IMR-90 (cell line): ENCODE data around the gene RPL19. TPM values are rescaled to one million over a fixed set of nuclear protein-coding genes. Genes with fewer than 3 reads are reported as not detected.

ENCODE experiments used
- ATAC-seq: fragments of 200-7000 bp; cut with Tn5 transposase; 2 replicates; pipeline ENCODE4 v1.9.1; 2020; ENCODE audit warnings: low read depth, mild to moderate bottlenecking, moderate library complexity
- BruUV-seq: library from RNA; stranded (reverse); fragments of 400-500 nt; replicated peaks from 2 replicates; lab custom pipeline; 2021; lab: Mats Ljungman, UMichigan
- CTCF ChIA-PET: fragments of 300-600 bp; formaldehyde crosslinking; extraction: SDS; loops from one replicate; lab custom pipeline; 2021; ENCODE audit warnings: antibody characterized with exemption; lab: Yijun Ruan, JAX
- POLR2A ChIA-PET: fragments of 300-600 bp; sonication (Branson Sonifier 250); formaldehyde crosslinking; loops from one replicate; lab custom pipeline; 2022; ENCODE audit warnings: antibody characterized with exemption; ENCODE audit not compliant: unreplicated experiment; lab: Charles Lee
- DNase-seq: peaks from one replicate; pipeline ENCODE4 v3.0.0; 2013
- H2AFZ ChIP-seq: replicated peaks from 2 replicates; pipeline ENCODE3; 2013; ENCODE audit warnings: low read length, mild to moderate bottlenecking; ENCODE audit not compliant: poor library complexity
- H2AK5ac ChIP-seq: 2 replicates; pipeline ENCODE4 v1.6.1; 2013; ENCODE audit warnings: low read depth, low read length, inconsistent platforms
- H2AK9ac ChIP-seq: replicated peaks from 2 replicates; pipeline ENCODE3; 2013; ENCODE audit warnings: mild to moderate bottlenecking, low read depth, low read length, moderate library complexity; ENCODE audit not compliant: poor library complexity
- H2BK120ac ChIP-seq: 2 replicates; pipeline ENCODE4 v1.6.1; 2013; ENCODE audit warnings: low read depth, low read length, inconsistent platforms
- H2BK15ac ChIP-seq: 3 replicates; pipeline ENCODE4 v1.6.1; 2013; ENCODE audit warnings: low read depth, low read length, inconsistent platforms
- H2BK20ac ChIP-seq: 2 replicates; pipeline ENCODE4 v1.6.1; 2013; ENCODE audit warnings: low read depth, mild to moderate bottlenecking, inconsistent platforms, low read length, moderate library complexity
- H2BK5ac ChIP-seq: 2 replicates; pipeline ENCODE4 v1.6.1; 2013; ENCODE audit warnings: mild to moderate bottlenecking, low read depth, low read length, inconsistent platforms; ENCODE audit not compliant: poor library complexity, severe bottlenecking
- H3K14ac ChIP-seq: replicated peaks from 2 replicates; pipeline ENCODE4 v1.6.1; 2013; ENCODE audit warnings: low read depth, low read length, inconsistent platforms
- H3K18ac ChIP-seq: 2 replicates; pipeline ENCODE4 v1.6.1; 2013; ENCODE audit warnings: low read depth, low read length, control low read depth
- H3K23ac ChIP-seq: 2 replicates; pipeline ENCODE4 v1.6.1; 2013; ENCODE audit warnings: low read depth, low read length, inconsistent platforms
- H3K27ac ChIP-seq: 2 replicates; pipeline ENCODE4 v1.5.1; 2013; ENCODE audit warnings: mild to moderate bottlenecking, control low read depth, low read length; ENCODE audit not compliant: insufficient read depth
- H3K27me3 ChIP-seq: 2 replicates; pipeline ENCODE4 v1.6.1; 2013; ENCODE audit warnings: low read length; ENCODE audit not compliant: control insufficient read depth, insufficient read depth
- H3K36me3 ChIP-seq: 2 replicates; pipeline ENCODE4 v1.6.1; 2013; ENCODE audit warnings: low read length, mixed read lengths; ENCODE audit not compliant: control insufficient read depth, insufficient read depth
- H3K4ac ChIP-seq: 2 replicates; pipeline ENCODE4 v1.6.1; 2013; ENCODE audit warnings: low read depth, low read length, inconsistent platforms
- H3K4me1 ChIP-seq: 2 replicates; pipeline ENCODE4 v1.6.1; 2013; ENCODE audit warnings: low read length, mixed read lengths; ENCODE audit not compliant: control insufficient read depth, insufficient read depth
- H3K4me2 ChIP-seq: 2 replicates; pipeline ENCODE4 v1.6.1; 2013; ENCODE audit warnings: low read depth, mild to moderate bottlenecking, control low read depth, low read length, moderate library complexity
- H3K4me3 ChIP-seq: 2 replicates; pipeline ENCODE4 v1.5.1; 2013; ENCODE audit warnings: low read depth, mild to moderate bottlenecking, control low read depth, low read length, moderate library complexity; ENCODE audit not compliant: insufficient read depth
- H3K56ac ChIP-seq: 2 replicates; pipeline ENCODE4 v1.6.1; 2013; ENCODE audit warnings: low read length, inconsistent platforms; ENCODE audit not compliant: insufficient read depth; ENCODE audit errors: extremely low read depth
- H3K79me1 ChIP-seq, 2 experiments: 2 replicates each; pipeline ENCODE4 v1.6.1; 2013; ENCODE audit warnings: low read length in 2 of 2, inconsistent platforms in 1 of 2, low read depth in 1 of 2
- H3K9ac ChIP-seq: 2 replicates; pipeline ENCODE4 v1.6.1; 2013; ENCODE audit warnings: low read depth, low read length, control low read depth
- H3K9me1 ChIP-seq: 2 replicates; pipeline ENCODE4 v1.6.1; 2013; ENCODE audit warnings: low read length, inconsistent platforms; ENCODE audit not compliant: insufficient read depth
- H3K9me3 ChIP-seq: 2 replicates; pipeline ENCODE4 v1.6.1; 2013; ENCODE audit warnings: low read length; ENCODE audit not compliant: control insufficient read depth, insufficient read depth
- H4K20me1 ChIP-seq: 2 replicates; pipeline ENCODE4 v1.6.1; 2013; ENCODE audit warnings: low read length, inconsistent platforms; ENCODE audit not compliant: insufficient read depth
- H4K5ac ChIP-seq: 2 replicates; pipeline ENCODE4 v1.6.1; 2013; ENCODE audit warnings: mild to moderate bottlenecking, low read depth, low read length, control low read depth
- H4K8ac ChIP-seq, 2 experiments: 2 replicates each; pipeline ENCODE4 v1.6.1; 2013; ENCODE audit warnings: low read depth in 2 of 2, low read length in 2 of 2, control low read depth in 1 of 2, inconsistent platforms in 1 of 2
- H4K91ac ChIP-seq: 2 replicates; pipeline ENCODE4 v1.6.1; 2013; ENCODE audit warnings: low read depth, low read length, inconsistent platforms; ENCODE audit not compliant: insufficient read depth
- BHLHE40 ChIP-seq: fragments of 150-350 bp; IDR thresholded peaks from 2 replicates; pipeline ENCODE4 v1.6.1; 2016; ENCODE audit warnings: mild to moderate bottlenecking, low read depth, low read length
- CEBPB ChIP-seq: IDR thresholded peaks from 2 replicates; pipeline ENCODE4 v1.6.1; 2012; ENCODE audit warnings: low read depth, low read length, improper control_type of control experiment
- CTCF ChIP-seq: conservative IDR thresholded peaks from 2 replicates; pipeline ENCODE4 v1.5.1; 2012; ENCODE audit warnings: mild to moderate bottlenecking, low read depth, low read length, improper control_type of control experiment
- FOS ChIP-seq: fragments of 150-350 bp; IDR thresholded peaks from 2 replicates; pipeline ENCODE4 v1.6.1; 2016; ENCODE audit warnings: low read depth, low read length
- MAFK ChIP-seq: IDR thresholded peaks from 2 replicates; pipeline ENCODE4 v1.6.1; 2012; ENCODE audit warnings: low read depth, low read length, improper control_type of control experiment
- MAZ ChIP-seq: IDR thresholded peaks from 2 replicates; pipeline ENCODE4 v1.6.1; 2012; ENCODE audit warnings: low read depth, mild to moderate bottlenecking, low read length, improper control_type of control experiment, moderate library complexity, borderline replicate concordance
- MXI1 ChIP-seq: IDR thresholded peaks from 2 replicates; pipeline ENCODE4 v1.6.1; 2012; ENCODE audit warnings: low read depth, mild to moderate bottlenecking, low read length, moderate library complexity, borderline replicate concordance
- RCOR1 ChIP-seq: IDR thresholded peaks from 2 replicates; pipeline ENCODE4 v1.6.1; 2012; ENCODE audit warnings: mild to moderate bottlenecking, low read length, improper control_type of control experiment; ENCODE audit not compliant: insufficient replicate concordance
- SMC3 ChIP-seq: fragments of 150-350 bp; IDR thresholded peaks from 2 replicates; pipeline ENCODE4 v1.6.1; 2016; ENCODE audit warnings: low read depth, mild to moderate bottlenecking, antibody characterized with exemption, low read length, moderate library complexity
- WGBS, 2 experiments: methylation state at CpG; one replicate each; pipeline versions ENCODE4 v1.1.5 to v1.1.7; 2013; ENCODE audit warnings: missing lambda C conversion rate in 2 of 2; ENCODE audit not compliant: insufficient read length in 1 of 2; ENCODE audit errors: extremely low coverage in 2 of 2; 5-methylcytosine and 5-hydroxymethylcytosine counted together
- dilution Hi-C: fragments of 300-500 bp; cut with HindIII; formaldehyde crosslinking; loops from one replicate; pipeline ENCODE4 v1.14.3; 2018; ENCODE audit warnings: low sequenced_read_pairs; ENCODE audit not compliant: unreplicated experiment
- in situ Hi-C: fragments of 300-500 bp; cut with MboI; formaldehyde crosslinking; loops from 3 replicates; pipeline ENCODE4 v1.14.3; 2019; ENCODE audit warnings: low sequenced_read_pairs, inconsistent platforms, mixed read lengths
- intact Hi-C: fragments of 100-400 bp; cut with micrococcal nuclease; formaldehyde crosslinking; loops from 2 replicates; pipeline ENCODE4 v1.10.0; 2022
- polyA plus RNA-seq, 3 experiments: library from polyadenylated mRNA; depleted of rRNA; stranded (reverse); fragments of >200 nt; gene quantifications; 2 replicates each; pipeline ENCODE4 v1.2.3, GENCODE V29; 2012; ENCODE audit warnings: low replicate concordance in 1 of 3
- total RNA-seq: library from RNA; depleted of rRNA; stranded (reverse); fragments of >200 nt; gene quantifications from 2 replicates; pipeline ENCODE4 v1.2.3, GENCODE V29; 2012
- TF ChIP-seq, protein P1 (sequence below): fragments of 150-350 bp; IDR thresholded peaks from 2 replicates; pipeline ENCODE4 v1.6.1; 2016; ENCODE audit warnings: low read depth, mild to moderate bottlenecking, low read length, moderate library complexity, borderline replicate concordance
- TF ChIP-seq, protein P2 (sequence below): fragments of 150-350 bp; IDR thresholded peaks from 2 replicates; pipeline ENCODE4 v1.6.1; 2017; ENCODE audit warnings: mild to moderate bottlenecking, antibody characterized with exemption, low read length, low read depth

The RPL19 gene
- total and polyA plus RNA-seq, 2 of the 4 experiments (the other 2 are of a cell fraction), result 2,101 to 2,466 TPM

DNA sequence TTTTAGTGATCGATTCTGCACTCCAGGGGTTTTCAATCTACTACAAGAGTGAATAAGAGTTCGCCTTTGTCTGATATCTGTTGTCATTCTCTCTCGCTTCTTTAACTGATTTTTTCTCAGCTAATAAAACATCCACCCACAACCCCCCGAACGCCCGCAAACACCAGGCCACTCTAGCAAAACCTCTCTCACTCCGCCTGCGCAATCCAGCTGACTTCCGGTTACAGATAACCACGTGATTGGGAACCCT lies 338 bp upstream of the RPL19 start:
- Histone ChIP-seq H3K4me1 (peaks cover 19% of the 10 kb centered on the region), H3K79me1 (peaks cover 42 to 71% of the 10 kb centered on the region in 2 experiments), H2AFZ (peak overlapping the region; percentile 75), H3K14ac (peak overlapping the region; percentile 98), H3K9ac (peak overlapping the region; percentile 70), H2BK20ac (peak overlapping the region; percentile 47; the same call in 1 of the 2 replicates), H2BK120ac (peak overlapping the region; percentile 43; the same call in 1 of the 2 replicates), H3K9me3 (no peaks in the 10 kb centered on the region), H2BK15ac (no peak overlapping the region; the same call in 2 of the 3 replicates), H3K27ac (peak overlapping the region; percentile 79), H3K18ac (peak overlapping the region; percentile 7; the same call in 1 of the 2 replicates), H3K23ac (peak overlapping the region; percentile 72; the same call in 1 of the 2 replicates), H4K8ac (peak overlapping the region; percentile 85 to 96), H3K27me3 (no peaks in the 10 kb centered on the region), H3K4ac (peak overlapping the region; percentile 96), H3K4me3 (peak overlapping the region; percentile 37), H4K5ac (peak overlapping the region; percentile 50), H3K56ac (peak overlapping the region; percentile 94), H4K91ac (peak overlapping the region; percentile 91), H2AK9ac (peak overlapping the region; percentile 98), H2AK5ac (peak overlapping the region; percentile 99), H3K36me3 (peaks cover 34% of the 10 kb centered on the region), H2BK5ac (peak overlapping the region; percentile 97), H3K9me1 (peaks cover 21% of the 10 kb centered on the region), H4K20me1 (peaks cover 40% of the 10 kb centered on the region), H3K4me2 (peak overlapping the region; percentile 63)
- intact Hi-C loops, result no loop called here
- dilution Hi-C loops, result no loop called here
- TF ChIP-seq RCOR1, result no peak
- no peak for TF ChIP-seq MAZ
- peak; percentile 87 for TF ChIP-seq CEBPB
- no peak for TF ChIP-seq MXI1
- no peak for TF ChIP-seq BHLHE40
- TF ChIP-seq FOS, result no peak
- no peak for TF ChIP-seq MAFK
- TF ChIP-seq CTCF, result no peak
- TF ChIP-seq, protein P1, sequence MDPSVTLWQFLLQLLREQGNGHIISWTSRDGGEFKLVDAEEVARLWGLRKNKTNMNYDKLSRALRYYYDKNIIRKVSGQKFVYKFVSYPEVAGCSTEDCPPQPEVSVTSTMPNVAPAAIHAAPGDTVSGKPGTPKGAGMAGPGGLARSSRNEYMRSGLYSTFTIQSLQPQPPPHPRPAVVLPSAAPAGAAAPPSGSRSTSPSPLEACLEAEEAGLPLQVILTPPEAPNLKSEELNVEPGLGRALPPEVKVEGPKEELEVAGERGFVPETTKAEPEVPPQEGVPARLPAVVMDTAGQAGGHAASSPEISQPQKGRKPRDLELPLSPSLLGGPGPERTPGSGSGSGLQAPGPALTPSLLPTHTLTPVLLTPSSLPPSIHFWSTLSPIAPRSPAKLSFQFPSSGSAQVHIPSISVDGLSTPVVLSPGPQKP, result peak; percentile 21; the same call in 1 of the 2 replicates
- TF ChIP-seq SMC3, result no peak
- TF ChIP-seq, protein P2, sequence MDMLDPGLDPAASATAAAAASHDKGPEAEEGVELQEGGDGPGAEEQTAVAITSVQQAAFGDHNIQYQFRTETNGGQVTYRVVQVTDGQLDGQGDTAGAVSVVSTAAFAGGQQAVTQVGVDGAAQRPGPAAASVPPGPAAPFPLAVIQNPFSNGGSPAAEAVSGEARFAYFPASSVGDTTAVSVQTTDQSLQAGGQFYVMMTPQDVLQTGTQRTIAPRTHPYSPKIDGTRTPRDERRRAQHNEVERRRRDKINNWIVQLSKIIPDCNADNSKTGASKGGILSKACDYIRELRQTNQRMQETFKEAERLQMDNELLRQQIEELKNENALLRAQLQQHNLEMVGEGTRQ, result peak; percentile 97
- in situ Hi-C loops, result no loop called here
- WGBS, 2 experiments, result no CpG with 5 or more reads among the region's 10 CpGs
- DNase-seq, result peak; percentile 96
- POLR2A ChIA-PET, result interaction anchor here (0.5 to 0.7 kb wide), 6 partner anchors 9 to 244 kb away, joined by 4 to 18 read pairs (median 7); no protein-coding TSS in a partner anchor
- BruUV-seq, result no TSS peak
- CTCF ChIA-PET, result interaction anchor here (0.7 to 1.4 kb wide), 2 partner anchors 9 to 32 kb away, joined by 3 to 8 read pairs; no protein-coding TSS in a partner anchor
- ATAC-seq, result peak; percentile 52
